Measurements from ENCODE around the gene ATRIP.

ATRIP gene

DNA sequence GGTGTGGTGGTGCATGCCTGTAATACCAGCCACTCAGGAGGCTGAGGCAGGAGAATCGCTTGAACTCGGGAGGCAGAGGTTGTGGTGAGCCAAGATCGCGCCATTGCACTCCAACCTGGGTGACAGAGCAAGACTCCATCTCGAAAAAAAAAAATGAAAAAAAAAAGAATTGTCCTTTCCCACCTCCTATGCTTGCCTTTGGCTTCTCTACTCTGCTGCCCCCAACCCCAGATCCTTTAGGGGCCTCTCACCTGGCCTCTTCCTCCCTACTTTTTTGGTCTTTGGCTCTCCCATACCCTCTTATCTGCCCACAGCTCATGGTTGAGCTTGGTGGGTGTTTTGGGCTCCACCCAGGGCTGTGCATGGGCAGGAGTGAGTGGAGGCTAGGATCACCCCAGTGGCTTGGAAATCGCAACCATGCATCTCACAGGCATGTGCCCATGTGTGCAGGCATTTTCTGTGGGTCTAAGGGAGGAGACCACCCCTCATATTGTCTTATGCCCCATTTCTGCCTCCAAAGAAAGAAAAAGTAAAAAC lies 59.5 kb downstream of the ATRIP start:
- Histone ChIP-seq H4K20me1 (ENCODE audit: insufficient read depth, low read length) (peaks cover 19% of the 10 kb centered on the region), H3K9ac (ENCODE audit: low read depth, low read length) (no peak overlapping the region), H3K36me3 (ENCODE audit: insufficient read depth, low read length) (no peaks in the 10 kb centered on the region), H3K27ac (ENCODE audit: low read length) (no peak overlapping the region), H3K4me2 (ENCODE audit: insufficient read depth, low read length) (no peak overlapping the region), H3K4me3 (ENCODE audit: low read depth in 1 of 2, low read length in 2 of 2) (no peak overlapping the region), H3K27me3 (ENCODE audit: insufficient read depth, low read length, poor library complexity) (peaks cover 17% of the 10 kb centered on the region), H3K79me2 (ENCODE audit: insufficient read depth, low read length) (no peaks in the 10 kb centered on the region), H2AFZ (ENCODE audit: low read depth, low read length) (no peak overlapping the region), H3K9me3 (ENCODE audit: insufficient read depth, low read length, severe bottlenecking) (no peaks in the 10 kb centered on the region), H3K4me1 (ENCODE audit: insufficient read depth, low read length) (peaks cover 5% of the 10 kb centered on the region; the same call in 1 of the 2 replicates)
- no peak for ATAC-seq (ENCODE audit: insufficient read depth, low read depth)
- TF ChIP-seq, protein P1, sequence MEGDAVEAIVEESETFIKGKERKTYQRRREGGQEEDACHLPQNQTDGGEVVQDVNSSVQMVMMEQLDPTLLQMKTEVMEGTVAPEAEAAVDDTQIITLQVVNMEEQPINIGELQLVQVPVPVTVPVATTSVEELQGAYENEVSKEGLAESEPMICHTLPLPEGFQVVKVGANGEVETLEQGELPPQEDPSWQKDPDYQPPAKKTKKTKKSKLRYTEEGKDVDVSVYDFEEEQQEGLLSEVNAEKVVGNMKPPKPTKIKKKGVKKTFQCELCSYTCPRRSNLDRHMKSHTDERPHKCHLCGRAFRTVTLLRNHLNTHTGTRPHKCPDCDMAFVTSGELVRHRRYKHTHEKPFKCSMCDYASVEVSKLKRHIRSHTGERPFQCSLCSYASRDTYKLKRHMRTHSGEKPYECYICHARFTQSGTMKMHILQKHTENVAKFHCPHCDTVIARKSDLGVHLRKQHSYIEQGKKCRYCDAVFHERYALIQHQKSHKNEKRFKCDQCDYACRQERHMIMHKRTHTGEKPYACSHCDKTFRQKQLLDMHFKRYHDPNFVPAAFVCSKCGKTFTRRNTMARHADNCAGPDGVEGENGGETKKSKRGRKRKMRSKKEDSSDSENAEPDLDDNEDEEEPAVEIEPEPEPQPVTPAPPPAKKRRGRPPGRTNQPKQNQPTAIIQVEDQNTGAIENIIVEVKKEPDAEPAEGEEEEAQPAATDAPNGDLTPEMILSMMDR (IDR thresholded peaks at IDR 0.05; ENCODE audit: borderline replicate concordance, extremely low read depth, low read length, poor library complexity, severe bottlenecking): no peak
- no peak for TF ChIP-seq EZH2 (IDR thresholded peaks at IDR 0.05; ENCODE audit: borderline replicate concordance, low read depth, low read length, severe bottlenecking)
- no peak for DNase-seq

DNA sequence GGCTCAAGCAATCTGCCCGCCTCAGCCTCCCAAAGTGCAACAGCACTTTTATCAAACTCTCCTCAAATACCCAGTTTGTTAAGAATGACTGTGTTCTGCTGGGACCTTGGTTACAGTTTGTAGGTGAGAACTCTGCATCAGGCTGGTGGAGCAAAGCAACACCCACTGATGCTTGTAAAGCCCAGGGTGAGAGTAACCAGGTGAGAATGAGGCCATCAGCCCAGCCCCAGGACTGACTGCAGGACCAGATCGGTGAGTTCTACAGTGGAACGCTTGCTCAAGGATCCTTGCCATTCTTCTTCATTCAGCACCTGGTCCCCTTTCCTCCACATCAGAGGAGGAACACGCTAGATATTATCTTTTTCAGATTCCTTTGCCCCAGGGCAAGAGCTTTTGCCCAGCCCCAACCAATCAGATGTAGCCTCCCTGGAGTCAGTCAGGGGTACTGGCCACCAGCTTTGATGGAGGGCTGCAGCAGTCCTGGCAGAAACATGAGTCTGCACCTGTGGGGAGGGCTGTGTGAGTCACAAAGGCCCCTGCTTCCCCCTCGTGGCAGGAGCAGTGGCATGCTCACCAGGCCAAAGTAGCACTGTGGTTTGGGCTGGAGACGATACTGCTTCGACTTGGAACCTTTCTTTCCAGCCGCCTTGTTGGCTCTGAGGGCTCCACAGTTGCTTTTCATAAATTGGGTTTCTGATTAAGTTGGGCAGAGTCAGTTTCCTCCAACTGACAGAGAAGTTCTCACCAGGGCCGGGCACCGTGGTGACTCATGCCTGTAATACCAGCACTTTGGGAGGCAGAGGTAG lies 60.9 kb downstream of the ATRIP start:
- peak; percentile 94 for ATAC-seq (ENCODE audit: insufficient read depth, low read depth)
- no peak overlapping the region for H2AFZ ChIP-seq (ENCODE audit: low read depth, low read length)
- H3K79me2 ChIP-seq (ENCODE audit: insufficient read depth, low read length): no peaks in the 10 kb centered on the region

DNA sequence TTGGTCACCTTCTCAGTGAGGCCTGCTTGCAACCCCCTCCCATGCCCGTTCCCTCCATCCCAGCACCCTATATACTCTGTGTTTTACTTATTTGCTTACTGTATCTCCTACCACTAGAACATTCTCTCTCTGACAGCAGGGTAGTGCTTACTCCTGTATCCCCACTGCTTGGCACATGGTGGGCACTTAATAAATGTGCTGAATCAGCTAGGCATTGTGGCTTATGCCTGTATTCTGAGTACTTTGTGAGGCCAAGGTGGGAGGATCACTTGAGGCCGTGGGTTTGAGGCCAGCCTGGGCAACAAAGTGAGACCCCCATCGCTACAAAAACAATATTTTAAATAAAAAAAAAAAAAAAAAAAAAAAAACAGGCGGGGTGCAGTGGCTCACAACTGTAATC lies 65.0 kb downstream of the ATRIP start:
- H3K4me2 ChIP-seq (ENCODE audit: insufficient read depth, low read length): no peak overlapping the region
- DNase-seq: no peak
- H3K36me3 ChIP-seq (ENCODE audit: insufficient read depth, low read length): no peaks in the 10 kb centered on the region
- H2AFZ ChIP-seq (ENCODE audit: low read depth, low read length): no peak overlapping the region
- no peak for ATAC-seq (ENCODE audit: insufficient read depth, low read depth)
- no peaks in the 10 kb centered on the region for H3K79me2 ChIP-seq (ENCODE audit: insufficient read depth, low read length)
- H3K4me1 ChIP-seq (ENCODE audit: insufficient read depth, low read length): peaks cover 18% of the 10 kb centered on the region
- TF ChIP-seq, protein P1 (IDR thresholded peaks at IDR 0.05; ENCODE audit: borderline replicate concordance, extremely low read depth, low read length, poor library complexity, severe bottlenecking): no peak
- TF ChIP-seq EZH2 (IDR thresholded peaks at IDR 0.05; ENCODE audit: borderline replicate concordance, low read depth, low read length, severe bottlenecking): no peak
- no peak overlapping the region for H3K9ac ChIP-seq (ENCODE audit: low read depth, low read length)
- H3K27ac ChIP-seq (ENCODE audit: low read length): no peak overlapping the region
- no peak overlapping the region for H3K4me3 ChIP-seq (ENCODE audit: low read depth in 1 of 2, low read length in 2 of 2)
- peaks cover 12% of the 10 kb centered on the region for H3K27me3 ChIP-seq (ENCODE audit: insufficient read depth, low read length, poor library complexity)
- H4K20me1 ChIP-seq (ENCODE audit: insufficient read depth, low read length): peaks cover 10% of the 10 kb centered on the region; the same call in 1 of the 2 replicates
- no peaks in the 10 kb centered on the region for H3K9me3 ChIP-seq (ENCODE audit: insufficient read depth, low read length, severe bottlenecking)

More for the DNA sequence above, 60.9 kb downstream of the ATRIP start:
- H3K4me3 ChIP-seq (ENCODE audit: low read depth in 1 of 2, low read length in 2 of 2): no peak overlapping the region
- H3K27ac ChIP-seq (ENCODE audit: low read length): no peak overlapping the region
- H3K27me3 ChIP-seq (ENCODE audit: insufficient read depth, low read length, poor library complexity): peaks cover 21% of the 10 kb centered on the region
- H3K4me2 ChIP-seq (ENCODE audit: insufficient read depth, low read length): no peak overlapping the region
- peaks cover 5% of the 10 kb centered on the region; the same call in 1 of the 2 replicates for H3K4me1 ChIP-seq (ENCODE audit: insufficient read depth, low read length)
- no peaks in the 10 kb centered on the region for H3K9me3 ChIP-seq (ENCODE audit: insufficient read depth, low read length, severe bottlenecking)
- no peaks in the 10 kb centered on the region for H3K36me3 ChIP-seq (ENCODE audit: insufficient read depth, low read length)
- peaks cover 8% of the 10 kb centered on the region for H4K20me1 ChIP-seq (ENCODE audit: insufficient read depth, low read length)
- TF ChIP-seq, protein P1 (IDR thresholded peaks at IDR 0.05; ENCODE audit: borderline replicate concordance, extremely low read depth, low read length, poor library complexity, severe bottlenecking): peak; percentile 77
- no peak for TF ChIP-seq EZH2 (IDR thresholded peaks at IDR 0.05; ENCODE audit: borderline replicate concordance, low read depth, low read length, severe bottlenecking)
- peak; percentile 78 for DNase-seq
- no peak overlapping the region for H3K9ac ChIP-seq (ENCODE audit: low read depth, low read length)

Measured in DND-41 (cell line).